Midbrain (tissue), 1 donor: Measurements from ENCODE around the gene CSTA.

Experiments
- DNase-seq: peaks from one replicate; lab custom pipeline; 2025; lab: John Stamatoyannopoulos, UW

The CSTA gene, protein sequence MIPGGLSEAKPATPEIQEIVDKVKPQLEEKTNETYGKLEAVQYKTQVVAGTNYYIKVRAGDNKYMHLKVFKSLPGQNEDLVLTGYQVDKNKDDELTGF

DNA sequence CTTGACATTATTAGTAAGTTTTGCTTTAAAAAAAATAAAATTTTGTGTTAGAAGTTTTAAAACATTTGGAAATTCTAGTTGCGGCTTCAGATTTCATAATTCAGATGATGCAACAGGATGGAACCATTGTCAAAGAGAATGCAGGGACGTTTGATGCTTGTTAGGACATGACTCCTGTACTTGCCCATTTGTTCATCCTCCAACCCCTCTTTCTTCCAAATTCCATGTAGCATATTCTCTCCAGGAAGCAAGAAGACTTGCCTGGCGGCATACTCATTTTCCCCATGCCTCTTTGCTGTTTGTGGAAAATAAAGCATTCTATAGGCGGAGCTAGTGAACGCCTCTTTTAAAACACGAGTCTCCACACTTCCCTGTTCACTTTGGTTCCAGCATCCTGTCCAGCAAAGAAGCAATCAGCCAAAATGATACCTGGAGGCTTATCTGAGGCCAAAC, at the start of gene CSTA:
TSS of gene CSTA (plus strand) at position 378 of the 453 bp plus-strand sequence. CDS start at position 423, 45 bp downstream.
- DNase-seq: no peak

DNA sequence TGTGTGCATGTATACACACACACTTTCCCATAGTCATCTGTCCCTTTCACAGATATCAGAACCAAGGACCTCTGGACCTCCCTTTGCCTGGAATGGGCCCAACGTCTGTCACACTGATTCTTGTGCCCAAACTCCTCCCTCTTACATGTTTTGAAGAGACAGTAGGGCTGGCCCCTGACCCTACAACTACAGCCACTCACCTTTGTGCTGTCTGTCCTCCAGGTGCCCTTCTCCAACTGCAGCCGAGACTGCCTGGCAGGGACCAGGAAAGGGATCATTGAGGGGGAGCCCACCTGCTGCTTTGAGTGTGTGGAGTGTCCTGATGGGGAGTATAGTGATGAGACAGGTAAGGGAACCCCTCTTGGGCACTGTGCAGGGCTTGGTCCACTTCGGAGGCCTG, 43.2 kb upstream of the CSTA start:
- DNase-seq: no peak

DNA sequence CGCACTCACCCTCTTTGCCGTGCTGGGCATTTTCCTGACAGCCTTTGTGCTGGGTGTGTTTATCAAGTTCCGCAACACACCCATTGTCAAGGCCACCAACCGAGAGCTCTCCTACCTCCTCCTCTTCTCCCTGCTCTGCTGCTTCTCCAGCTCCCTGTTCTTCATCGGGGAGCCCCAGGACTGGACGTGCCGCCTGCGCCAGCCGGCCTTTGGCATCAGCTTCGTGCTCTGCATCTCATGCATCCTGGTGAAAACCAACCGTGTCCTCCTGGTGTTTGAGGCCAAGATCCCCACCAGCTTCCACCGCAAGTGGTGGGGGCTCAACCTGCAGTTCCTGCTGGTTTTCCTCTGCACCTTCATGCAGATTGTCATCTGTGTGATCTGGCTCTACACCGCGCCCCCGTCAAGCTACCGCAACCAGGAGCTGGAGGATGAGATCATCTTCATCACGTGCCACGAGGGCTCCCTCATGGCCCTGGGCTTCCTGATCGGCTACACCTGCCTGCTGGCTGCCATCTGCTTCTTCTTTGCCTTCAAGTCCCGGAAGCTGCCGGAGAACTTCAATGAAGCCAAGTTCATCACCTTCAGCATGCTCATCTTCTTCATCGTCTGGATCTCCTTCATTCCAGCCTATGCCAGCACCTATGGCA, 41.1 kb upstream of the CSTA start:
- DNase-seq: no peak

DNA sequence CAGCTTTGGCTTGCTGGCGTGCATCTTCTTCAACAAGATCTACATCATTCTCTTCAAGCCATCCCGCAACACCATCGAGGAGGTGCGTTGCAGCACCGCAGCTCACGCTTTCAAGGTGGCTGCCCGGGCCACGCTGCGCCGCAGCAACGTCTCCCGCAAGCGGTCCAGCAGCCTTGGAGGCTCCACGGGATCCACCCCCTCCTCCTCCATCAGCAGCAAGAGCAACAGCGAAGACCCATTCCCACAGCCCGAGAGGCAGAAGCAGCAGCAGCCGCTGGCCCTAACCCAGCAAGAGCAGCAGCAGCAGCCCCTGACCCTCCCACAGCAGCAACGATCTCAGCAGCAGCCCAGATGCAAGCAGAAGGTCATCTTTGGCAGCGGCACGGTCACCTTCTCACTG, 40.6 kb upstream of the CSTA start:
- no peak for DNase-seq

DNA sequence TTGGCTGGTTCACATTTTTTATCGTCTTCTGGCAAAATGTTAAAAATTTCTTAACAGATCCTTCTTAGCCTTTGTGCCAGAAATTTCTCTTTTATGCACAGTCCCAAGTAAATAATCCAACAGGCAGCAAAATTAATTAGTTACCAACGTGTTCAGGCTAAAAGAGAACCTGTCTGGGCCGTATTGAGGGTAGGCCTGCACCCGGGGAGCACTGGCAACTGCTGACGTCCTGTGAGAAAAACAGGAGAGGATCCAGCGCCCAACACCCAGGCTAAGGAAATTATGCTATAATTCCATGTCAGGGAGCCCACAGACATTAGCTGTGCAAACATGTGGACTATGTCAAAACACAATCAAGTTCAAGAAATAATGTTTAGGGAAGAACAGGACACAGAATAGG, 30.7 kb upstream of the CSTA start:
- DNase-seq: no peak

DNA sequence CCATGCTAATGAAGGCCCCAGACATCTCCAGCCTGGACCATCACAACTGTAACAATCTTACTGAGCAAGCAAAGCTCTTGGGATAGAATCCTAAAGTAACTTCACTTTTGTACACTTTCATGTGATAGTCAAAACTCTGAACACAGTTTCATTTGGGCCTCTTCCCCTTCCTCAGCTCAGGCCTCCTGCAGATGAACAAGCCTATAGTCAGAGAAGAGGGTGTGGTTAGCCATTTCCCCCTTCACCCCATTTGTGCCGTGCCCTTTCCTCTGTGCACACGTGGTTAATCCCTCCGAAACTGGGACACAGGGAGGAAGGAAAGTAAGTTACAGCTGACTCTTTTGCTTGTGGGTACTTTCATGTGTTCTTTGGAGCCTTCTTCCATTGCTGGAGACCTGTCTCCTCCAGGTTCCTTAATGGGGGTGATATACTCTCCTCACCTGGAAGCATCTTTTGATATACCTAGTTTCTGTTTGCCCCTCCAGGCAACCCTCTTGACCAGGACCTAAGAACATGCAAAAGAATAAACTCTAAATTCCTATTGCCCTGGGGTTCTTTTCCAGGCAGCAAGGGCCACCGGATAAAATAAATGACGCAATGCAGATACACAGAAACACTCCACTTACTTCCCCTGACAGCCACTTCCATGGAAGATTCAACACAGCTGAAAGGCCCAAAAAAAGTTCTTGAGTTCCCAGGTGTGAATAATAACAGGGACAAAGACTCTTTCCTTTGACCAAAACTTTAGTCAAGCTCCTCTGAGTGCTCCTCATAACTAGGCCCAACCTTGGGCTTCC, 29.6 kb upstream of the CSTA start:
- DNase-seq: peak; percentile 7

DNA sequence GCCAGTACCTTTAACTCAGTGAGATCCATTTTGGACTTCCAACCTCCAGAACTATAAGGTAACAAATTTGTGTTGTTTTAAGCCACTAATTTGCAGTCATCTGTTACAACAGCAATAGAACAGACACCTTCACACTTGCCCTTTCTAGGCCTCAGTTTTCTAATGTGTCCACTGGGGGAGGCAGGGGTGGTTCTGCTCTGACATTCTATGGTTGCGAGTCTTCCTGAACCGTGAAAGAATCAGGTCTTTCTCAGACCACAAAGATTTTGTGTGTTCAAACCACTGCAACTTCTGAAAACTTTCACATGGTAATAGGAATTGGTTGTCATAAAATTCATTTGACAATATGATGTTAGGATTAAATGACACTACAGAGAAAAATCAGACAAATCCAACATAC, 26.8 kb upstream of the CSTA start:
- no peak for DNase-seq

DNA sequence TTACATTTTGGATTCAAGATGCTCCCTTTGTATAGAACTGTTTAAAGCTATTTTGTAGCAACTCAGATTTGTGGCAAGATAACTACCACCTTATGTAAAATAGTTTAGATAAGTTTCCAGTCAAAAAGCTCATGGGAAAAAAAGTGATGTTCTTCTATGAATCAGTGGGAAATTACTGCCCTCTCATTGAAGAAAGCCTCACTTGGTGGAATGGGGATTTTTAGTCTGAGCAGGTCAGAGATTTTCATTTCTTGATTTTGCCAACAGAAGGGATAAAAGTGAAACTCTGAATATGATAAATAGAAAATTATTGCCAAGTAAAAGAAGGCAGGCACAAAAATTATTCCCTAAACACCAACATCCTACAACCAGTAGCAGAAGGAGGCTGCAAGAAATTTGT, 25.8 kb upstream of the CSTA start:
- no peak for DNase-seq

DNA sequence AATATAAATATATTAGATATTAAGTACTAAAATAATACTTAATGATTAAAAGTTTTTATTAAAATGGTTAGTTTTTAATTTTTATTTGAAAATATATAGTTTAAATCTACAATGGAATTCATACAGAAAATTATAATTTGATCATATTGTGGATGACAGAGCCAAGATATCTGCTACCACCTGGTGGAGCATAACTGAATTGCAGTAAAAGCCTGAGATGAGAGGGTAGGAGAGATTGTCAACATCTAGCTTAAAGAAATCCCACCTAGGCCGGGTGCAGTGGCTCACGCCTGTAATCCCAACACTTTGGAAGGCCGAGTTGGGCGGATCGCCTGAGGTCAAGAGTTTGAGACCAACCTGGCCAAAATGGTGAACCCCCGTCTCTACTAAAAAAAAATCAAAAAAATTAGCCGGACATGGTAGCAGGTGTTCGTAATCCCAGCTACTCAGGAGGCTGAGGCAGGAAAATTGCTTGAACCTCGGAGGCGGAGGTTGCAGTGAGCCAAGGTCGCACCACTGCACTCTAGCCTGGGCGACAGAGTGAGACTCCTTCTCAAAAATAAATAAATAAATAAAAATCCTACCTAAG, 25.1 kb upstream of the CSTA start:
- DNase-seq: no peak

DNA sequence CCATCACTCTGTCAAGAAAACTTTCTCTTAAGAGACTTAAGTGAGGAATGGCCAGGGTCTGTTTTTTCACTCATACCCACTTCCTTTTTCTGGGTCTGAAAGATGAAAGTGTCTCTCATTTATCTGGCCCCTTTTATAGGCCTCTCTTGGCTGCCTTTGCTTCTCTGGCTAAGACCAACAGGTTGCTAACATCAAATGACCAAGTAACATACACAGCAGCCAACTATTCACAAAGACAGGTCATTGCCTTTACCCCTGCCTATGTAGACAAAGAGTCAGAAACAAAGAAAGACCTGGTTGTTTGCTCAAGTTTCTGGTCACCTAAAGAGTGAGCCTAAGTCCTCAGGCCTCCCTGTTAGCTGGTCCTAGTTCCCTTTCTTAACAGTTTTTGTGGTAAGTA, 24.0 kb upstream of the CSTA start:
- DNase-seq: no peak

DNA sequence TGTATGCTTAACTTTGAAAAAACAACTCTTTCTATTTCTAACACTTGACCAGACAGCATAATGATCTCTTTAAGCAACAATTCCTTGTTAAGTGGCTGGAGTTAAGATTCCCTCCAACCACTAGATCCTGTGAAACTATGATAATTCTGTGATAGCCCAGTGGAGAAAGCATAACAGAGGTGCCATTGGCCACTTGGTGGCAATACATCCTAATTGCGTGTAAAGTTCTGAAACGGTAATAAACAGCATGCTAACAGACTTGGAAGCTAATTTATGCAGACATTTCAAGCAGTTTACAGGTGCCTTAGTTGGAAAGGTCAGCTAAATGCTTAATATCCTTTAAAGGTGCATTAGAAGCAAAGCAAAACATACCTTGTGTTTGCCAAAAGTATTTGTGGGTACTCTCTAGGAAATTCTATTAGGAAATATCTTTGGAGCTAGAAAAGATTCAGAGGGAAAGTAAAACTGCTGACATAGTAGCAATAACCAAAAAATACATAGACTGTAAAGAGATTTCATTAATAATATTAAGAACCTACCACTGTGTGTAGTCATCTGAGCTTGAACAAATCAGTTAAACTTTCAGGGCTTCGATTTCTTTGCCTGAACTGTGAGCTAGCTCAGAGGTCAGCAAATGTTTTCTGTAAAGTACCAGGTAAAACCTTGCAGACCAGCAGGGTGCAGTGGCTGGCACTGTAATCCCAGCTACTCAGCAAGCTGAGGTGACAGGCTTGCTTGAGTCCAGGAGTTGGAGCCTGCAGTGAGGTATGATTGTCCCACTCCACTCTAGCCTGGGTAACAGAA, 19.0 kb upstream of the CSTA start:
- DNase-seq: no peak

DNA sequence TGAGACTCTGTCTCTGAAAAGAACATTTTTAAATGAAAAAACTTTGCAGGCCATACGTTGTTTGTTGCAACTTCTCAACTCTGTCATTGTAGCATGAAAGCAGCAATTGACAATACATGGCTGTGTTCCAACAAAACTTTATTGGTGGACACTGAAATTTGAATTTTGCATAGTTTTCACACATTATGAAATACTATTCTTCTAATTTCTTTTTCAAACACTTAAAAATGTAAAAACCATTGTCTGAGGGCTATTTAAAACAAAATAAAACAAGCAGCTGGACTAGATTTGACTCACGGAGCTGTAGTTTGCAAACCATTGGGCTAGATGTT, 18.5 kb upstream of the CSTA start:
- DNase-seq: no peak

DNA sequence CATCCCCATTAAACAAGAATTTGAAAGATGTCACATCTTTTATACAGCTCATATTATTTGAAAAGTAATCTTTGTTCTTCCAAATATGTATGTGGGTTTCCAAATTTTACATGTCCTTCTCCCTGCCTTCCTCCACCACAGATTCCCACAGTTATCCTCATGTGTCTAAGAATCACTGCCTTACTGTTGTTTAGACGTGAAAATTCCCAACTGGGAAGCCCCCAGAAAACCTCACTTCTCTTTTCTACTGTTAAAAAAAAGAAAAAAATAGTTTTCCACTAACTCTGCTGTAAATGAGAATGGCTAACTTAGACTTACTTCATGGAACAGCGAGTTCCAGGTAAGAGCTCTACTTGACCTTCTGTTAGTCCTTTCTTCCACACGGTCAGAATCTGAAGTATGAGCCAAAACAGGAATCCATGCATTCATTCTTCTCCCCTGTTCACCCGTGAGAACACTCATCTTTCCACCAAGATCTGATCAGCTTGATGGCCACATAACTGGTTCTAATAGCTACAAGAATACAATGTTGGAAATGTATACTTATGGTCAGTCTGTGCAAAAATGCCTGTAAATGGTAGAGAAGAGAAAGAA, 17.9 kb upstream of the CSTA start:
- DNase-seq: no peak

DNA sequence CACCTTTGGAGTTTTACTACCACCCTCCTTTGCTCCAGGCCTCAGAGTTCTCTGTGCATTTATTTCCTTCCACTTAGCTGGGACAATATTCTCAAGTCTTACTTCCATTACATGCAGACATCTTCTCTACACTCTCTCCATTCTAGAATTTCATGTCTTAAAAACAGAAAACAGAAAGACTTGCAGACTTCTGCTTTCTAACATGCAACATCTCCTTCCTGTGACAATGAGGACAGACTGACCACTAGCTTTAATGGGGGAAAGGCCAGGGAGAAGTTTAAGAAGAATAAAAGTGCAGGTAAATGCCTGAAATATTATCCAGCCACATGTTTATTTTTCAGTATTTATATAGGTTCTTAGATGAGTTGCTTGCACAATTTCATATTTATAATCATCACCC, 17.1 kb upstream of the CSTA start:
- no peak for DNase-seq

DNA sequence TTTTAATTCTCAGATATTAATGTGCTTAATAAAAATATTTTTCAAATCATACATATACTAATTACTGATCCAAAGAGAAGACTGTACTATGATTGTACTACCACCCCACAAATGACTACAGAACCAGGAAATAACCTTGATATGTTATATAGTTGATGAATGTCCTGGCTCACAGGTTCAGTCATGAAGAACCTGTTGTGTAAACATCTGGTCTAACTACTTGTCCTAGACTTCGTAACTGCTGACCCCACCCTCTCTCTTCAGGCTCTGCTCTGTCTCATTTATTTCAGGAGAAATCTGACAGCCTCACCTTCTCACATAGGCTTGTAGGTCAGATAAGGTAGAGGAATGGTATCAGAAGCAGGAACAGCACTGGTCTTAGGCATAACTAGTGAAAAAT, 14.7 kb upstream of the CSTA start:
- DNase-seq: no peak

DNA sequence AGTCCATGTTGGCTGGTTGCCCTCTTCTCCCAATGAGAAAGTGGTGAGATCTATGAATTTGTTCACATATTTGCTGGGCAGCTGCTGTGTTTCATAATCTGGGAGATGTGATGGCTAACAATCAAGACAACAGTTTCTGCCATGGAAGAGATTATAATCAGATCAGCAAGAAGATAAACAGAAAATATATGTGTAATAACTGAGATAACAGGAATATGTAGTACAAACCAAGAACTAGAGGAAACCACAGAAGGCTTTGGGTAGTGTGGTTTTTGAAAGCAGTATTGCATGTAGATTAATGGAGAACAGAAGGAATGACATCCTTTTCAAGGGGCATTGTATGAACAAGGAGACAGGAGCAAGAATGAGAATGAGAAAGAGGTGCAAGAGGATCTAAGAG, 12.2 kb upstream of the CSTA start:
- DNase-seq: no peak

DNA sequence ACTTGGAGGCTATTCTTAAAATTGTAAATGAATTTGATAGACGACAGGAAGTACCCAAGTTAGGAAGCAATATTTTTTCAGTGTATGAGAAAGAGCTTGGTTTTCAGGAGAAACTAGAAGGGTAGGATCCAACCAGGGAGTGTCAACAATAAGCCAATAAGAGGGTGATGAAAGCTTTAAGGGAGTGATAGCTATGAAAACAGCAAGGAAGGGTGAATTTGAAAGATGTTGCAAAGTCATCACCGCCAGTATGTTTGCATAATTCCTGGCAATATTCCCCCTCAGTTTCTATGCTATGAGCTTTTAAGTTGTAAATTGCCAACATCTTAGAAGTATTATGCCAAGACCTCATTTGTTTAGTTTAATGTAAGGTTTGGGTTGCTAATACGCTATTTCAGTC, 11.8 kb upstream of the CSTA start:
- DNase-seq: no peak

DNA sequence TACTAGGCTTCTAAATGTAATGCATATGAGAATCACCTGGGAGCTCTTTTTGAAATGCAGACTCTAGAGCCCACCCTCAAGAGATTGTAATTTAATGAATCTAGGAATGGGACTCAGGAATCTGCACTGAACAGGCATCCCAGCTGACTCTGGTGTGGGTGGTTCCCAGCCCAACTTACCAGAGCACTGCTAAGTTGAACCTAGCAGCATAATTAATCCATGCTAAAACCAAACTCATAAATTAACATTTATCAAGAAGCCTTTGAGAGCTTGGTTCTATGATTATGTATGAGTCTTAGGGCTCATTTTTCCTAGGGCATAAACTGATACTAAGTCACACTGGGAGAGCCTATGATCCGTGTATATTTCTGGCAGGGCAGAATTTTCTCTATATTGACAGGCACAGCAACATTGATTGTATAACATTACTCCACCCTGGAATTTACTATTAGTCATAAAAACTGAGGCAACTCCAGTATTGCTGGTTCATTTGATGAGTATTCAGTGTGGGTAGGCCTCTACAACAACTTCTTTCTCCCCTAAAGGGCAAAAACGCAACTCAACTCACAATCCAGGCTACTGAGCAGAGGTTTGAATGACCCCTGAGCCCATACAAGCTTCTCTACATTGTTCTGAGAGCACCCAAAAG, 10.7 kb upstream of the CSTA start:
- DNase-seq: no peak

DNA sequence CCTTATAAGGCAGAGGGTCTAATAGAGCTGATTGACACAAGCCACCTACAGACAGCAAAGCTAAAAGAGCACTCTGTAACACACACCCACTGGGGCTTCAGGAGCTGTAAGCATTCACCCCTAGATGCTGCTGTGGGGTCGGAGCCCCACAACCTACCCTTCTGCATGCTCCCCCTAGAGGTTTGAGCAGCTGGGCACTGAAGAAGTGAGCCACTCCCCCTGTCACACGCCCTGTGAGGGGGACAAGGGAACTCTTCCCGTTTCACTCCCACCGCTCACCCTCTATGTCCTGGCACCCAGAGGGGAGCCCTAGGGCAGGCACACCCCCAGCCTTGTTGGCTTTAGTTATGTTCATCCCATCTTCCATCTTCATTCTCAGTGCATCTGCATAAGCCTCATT, 9.4 kb upstream of the CSTA start:
- DNase-seq: no peak

DNA sequence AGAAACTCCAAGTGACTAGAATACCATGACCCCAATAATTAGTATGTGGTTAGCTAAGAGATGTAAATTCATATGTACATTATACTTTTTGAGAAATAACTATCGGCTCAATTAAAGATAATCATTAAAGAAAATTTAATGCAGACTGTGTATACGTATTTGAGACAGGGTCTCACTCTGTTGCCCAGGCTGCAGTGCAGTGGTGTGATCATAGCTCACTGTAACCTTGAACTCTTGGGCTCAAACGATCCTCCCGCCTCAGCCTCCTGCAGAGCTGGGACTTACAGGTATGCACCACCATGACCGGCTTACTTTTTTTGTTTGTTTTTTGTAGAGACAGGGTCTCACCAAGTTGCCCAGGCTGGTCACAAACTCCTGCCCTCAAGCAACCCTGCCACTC, 8.7 kb upstream of the CSTA start:
- DNase-seq: no peak

DNA sequence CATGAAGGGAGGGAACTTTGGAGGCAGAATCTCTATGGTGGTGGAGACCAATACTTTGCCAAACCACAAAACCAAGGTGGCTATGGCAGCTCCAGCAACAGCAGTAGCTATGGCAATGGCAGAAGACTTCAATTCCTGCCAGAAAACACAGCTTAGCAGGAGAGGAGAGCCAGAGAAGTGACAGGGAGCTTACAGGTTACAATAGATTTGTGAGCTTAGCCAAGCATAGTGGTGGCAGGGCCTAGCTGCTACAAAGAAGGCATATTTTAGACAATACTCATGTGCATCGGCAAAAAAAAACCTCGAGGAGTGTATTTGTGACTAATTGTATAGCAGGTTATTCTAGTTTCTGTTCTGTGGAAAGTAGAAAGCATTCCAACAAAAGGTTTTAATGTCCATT, 6.4 kb upstream of the CSTA start:
- DNase-seq: no peak
